Activated CD8-positive, alpha-beta T cell treated with anti-CD3 and anti-CD28 coated beads for 36 hours (primary cell): ENCODE measurements around the gene CCDC179. TPM values are rescaled to one million over a fixed set of nuclear protein-coding genes. Genes with fewer than 3 reads are reported as not detected.

ENCODE experiments used
- ATAC-seq: fragments of 200-7000 bp; cut with Tn5 transposase; one replicate; pipeline ENCODE4 v1.10.0; 2021; ENCODE audit warnings: mild to moderate bottlenecking, moderate library complexity
- CTCF ChIA-PET: fragments of 350-600 bp; sonication (Branson Sonifier 250); formaldehyde crosslinking; loops from one replicate; lab custom pipeline; 2021; ENCODE audit warnings: antibody characterized with exemption; lab: Charles Lee
- POLR2A ChIA-PET: fragments of 350-600 bp; sonication (Branson Sonifier 250); formaldehyde crosslinking; loops from one replicate; lab custom pipeline; 2021; ENCODE audit warnings: antibody characterized with exemption; lab: Charles Lee
- DNase-seq: peaks from one replicate; pipeline ENCODE4 v3.0.0-alpha.2; 2020
- H3K27ac Mint-ChIP-seq: one replicate; pipeline ENCODE4 v1.8.0; 2021; ENCODE audit warnings: mild to moderate bottlenecking, mixed read lengths
- H3K27me3 Mint-ChIP-seq: one replicate; pipeline ENCODE4 v1.8.0; 2021; ENCODE audit warnings: mixed read lengths
- H3K36me3 Mint-ChIP-seq: one replicate; pipeline ENCODE4 v1.8.0; 2021; ENCODE audit warnings: low read depth, mixed read lengths
- H3K4me1 Mint-ChIP-seq: one replicate; pipeline ENCODE4 v1.8.0; 2021; ENCODE audit warnings: low read depth, mixed read lengths
- H3K4me3 Mint-ChIP-seq: one replicate; pipeline ENCODE4 v1.8.0; 2021; ENCODE audit warnings: mild to moderate bottlenecking, moderate library complexity, mixed read lengths
- H3K9me3 Mint-ChIP-seq: one replicate; pipeline ENCODE4 v1.8.0; 2021; ENCODE audit warnings: mixed read lengths
- intact Hi-C: fragments of 100-400 bp; cut with micrococcal nuclease; formaldehyde crosslinking; loops from one replicate; pipeline ENCODE4 v1.10.0; 2022
- total RNA-seq, 2 experiments: library from RNA; stranded (reverse); gene quantifications; one replicate each; pipeline ENCODE4 v1.2.3, GENCODE V29; 2021
- TF ChIP-seq, protein P1 (sequence below): fragments of 200-600 bp; IDR thresholded peaks from one replicate; pipeline ENCODE4 v1.8.0; 2022; ENCODE audit warnings: antibody characterized with exemption, mild to moderate bottlenecking

CCDC179 gene
- total RNA-seq, 2 experiments from 2014 or later = not detected

DNA sequence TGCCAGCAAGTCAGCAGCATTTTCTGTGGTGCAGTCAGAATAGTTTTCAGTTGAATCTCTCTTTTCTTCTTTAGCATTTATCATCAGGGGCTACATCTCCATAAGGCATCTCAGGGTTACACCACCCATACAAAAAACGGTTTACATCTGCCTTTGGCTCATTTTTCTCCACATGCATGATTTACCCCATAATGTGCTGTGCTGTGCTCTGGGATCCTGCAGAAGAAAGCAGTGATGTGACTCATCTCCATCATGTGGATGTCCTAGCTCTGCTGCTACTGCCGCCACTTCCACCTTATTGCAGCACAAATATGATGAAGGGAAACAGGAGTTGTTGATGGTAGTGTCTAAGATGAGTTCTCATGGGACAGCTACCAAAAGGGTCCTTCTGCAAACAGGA lies 30.0 kb upstream of the CCDC179 start:
- intact Hi-C loops = no loop called here
- peaks cover 1% of the 10 kb centered on the region for H3K36me3 Mint-ChIP-seq
- ChIA-PET CTCF (interaction anchor here (2.3 kb wide), 1 partner anchor 15 kb away, joined by 9 read pairs; no protein-coding TSS in a partner anchor), POLR2A (no interaction called here)
- TF ChIP-seq, protein P1, sequence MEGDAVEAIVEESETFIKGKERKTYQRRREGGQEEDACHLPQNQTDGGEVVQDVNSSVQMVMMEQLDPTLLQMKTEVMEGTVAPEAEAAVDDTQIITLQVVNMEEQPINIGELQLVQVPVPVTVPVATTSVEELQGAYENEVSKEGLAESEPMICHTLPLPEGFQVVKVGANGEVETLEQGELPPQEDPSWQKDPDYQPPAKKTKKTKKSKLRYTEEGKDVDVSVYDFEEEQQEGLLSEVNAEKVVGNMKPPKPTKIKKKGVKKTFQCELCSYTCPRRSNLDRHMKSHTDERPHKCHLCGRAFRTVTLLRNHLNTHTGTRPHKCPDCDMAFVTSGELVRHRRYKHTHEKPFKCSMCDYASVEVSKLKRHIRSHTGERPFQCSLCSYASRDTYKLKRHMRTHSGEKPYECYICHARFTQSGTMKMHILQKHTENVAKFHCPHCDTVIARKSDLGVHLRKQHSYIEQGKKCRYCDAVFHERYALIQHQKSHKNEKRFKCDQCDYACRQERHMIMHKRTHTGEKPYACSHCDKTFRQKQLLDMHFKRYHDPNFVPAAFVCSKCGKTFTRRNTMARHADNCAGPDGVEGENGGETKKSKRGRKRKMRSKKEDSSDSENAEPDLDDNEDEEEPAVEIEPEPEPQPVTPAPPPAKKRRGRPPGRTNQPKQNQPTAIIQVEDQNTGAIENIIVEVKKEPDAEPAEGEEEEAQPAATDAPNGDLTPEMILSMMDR = no peak
- no peak for ATAC-seq
- H3K4me3 Mint-ChIP-seq = no peak overlapping the region
- no peaks in the 10 kb centered on the region for H3K4me1 Mint-ChIP-seq
- H3K9me3 Mint-ChIP-seq = peaks cover 1% of the 10 kb centered on the region
- no peak overlapping the region for H3K27ac Mint-ChIP-seq
- H3K27me3 Mint-ChIP-seq = no peaks in the 10 kb centered on the region
- no peak for DNase-seq

DNA sequence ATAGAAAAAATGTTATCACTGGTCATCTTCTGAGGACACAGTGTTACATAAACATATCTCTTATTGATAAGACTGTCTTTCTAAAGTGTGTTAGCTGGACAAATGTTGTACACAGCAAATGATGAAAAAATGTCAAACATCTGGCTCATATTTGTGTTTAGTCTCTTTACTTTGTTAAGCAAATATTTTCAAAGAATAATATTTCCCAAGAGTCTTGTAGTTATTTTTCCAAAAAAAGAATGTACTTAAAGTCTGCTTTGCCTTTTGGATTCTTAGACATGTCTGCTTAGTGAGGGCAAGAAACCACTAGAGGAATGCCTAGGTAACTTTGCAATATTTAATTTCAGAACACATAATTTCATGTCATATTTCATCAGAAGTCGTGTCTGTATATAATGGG lies 23.9 kb upstream of the CCDC179 start:
- H3K27ac Mint-ChIP-seq = no peak overlapping the region
- CTCF ChIA-PET = interaction anchor here (0.9 kb wide), 1 partner anchor 8 kb away, joined by 3 read pairs; no protein-coding TSS in a partner anchor

DNA sequence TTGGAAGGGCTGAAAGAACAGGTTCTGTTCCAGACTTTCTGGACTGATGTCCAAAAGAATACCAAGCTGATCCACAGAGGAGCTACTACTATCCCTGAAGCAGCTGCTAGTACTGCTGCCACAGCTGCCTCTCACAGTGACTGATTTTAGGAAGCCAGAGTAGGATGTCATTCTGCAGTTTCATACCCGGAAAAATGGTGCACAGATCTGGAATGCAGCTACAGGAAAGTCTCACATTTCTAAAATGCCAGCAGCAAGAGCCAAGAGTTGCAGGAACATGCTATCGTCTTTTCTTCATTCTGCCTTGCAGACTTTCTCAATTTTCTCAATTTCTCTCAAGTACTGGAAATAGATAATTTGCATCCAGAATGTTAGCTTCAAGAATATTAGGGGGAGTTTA lies 19.4 kb upstream of the CCDC179 start:
- DNase-seq = no peak
- H3K4me1 Mint-ChIP-seq = no peaks in the 10 kb centered on the region
- H3K27me3 Mint-ChIP-seq = no peaks in the 10 kb centered on the region
- intact Hi-C loops = no loop called here
- POLR2A ChIA-PET = no interaction called here
- H3K4me3 Mint-ChIP-seq = no peak overlapping the region
- H3K36me3 Mint-ChIP-seq = no peaks in the 10 kb centered on the region
- TF ChIP-seq, protein P1 = no peak
- H3K27ac Mint-ChIP-seq = no peak overlapping the region
- ATAC-seq = no peak
- H3K9me3 Mint-ChIP-seq = no peaks in the 10 kb centered on the region
- CTCF ChIA-PET = no interaction called here

More for the DNA sequence above, 23.9 kb upstream of the CCDC179 start:
- POLR2A ChIA-PET = no interaction called here
- ATAC-seq = no peak
- no peak for DNase-seq
- Mint-ChIP-seq H3K27me3 (no peaks in the 10 kb centered on the region), H3K4me3 (no peak overlapping the region), H3K9me3 (no peaks in the 10 kb centered on the region), H3K36me3 (no peaks in the 10 kb centered on the region), H3K4me1 (no peaks in the 10 kb centered on the region)
- TF ChIP-seq, protein P1 = no peak
- intact Hi-C loops = no loop called here

DNA sequence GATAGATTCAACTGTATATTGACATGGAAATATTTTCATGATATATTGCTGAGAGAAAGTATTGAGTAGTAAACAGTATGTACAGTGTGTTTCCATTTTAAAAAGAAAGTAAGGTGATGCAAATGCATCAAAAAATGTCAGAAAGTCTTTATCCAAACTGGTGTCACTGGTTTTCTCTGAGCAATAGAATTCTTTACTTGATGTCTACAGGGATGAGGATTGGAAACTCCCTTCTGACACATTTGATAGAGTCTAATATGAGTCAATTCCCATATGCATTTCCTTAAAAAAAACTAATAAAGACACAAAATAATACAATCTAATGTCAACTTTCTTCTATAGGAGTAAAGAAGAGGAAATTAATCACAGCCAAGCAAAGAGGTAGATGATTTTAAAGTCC lies 18.3 kb upstream of the CCDC179 start:
- Mint-ChIP-seq H3K4me1 (no peaks in the 10 kb centered on the region), H3K27me3 (no peaks in the 10 kb centered on the region), H3K9me3 (no peaks in the 10 kb centered on the region), H3K4me3 (no peak overlapping the region), H3K36me3 (no peaks in the 10 kb centered on the region), H3K27ac (no peak overlapping the region)
- TF ChIP-seq, protein P1 = no peak
- ChIA-PET POLR2A (no interaction called here), CTCF (no interaction called here)
- DNase-seq = no peak
- intact Hi-C loops = no loop called here
- no peak for ATAC-seq

DNA sequence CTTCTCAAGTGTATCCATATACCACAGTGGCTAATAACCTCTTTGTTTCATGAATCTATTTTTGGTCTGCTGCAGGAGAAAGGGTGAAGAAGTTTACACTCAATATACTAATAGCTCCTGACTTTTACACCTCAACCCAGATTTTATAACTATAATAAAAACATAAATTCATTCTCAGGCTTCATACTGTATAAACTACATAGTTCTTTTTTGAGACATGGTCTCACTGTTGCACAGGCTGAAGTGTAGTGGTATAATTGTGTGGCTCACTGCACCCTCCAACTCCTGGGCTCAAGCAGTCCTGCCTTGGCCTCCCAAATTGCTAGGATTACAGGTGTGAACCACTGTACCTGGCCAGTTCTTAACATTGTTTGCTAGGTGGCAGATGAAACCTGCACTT lies 17.8 kb upstream of the CCDC179 start:
- no peaks in the 10 kb centered on the region for H3K27me3 Mint-ChIP-seq
- no peaks in the 10 kb centered on the region for H3K4me1 Mint-ChIP-seq
- no peak for DNase-seq
- POLR2A ChIA-PET = no interaction called here
- CTCF ChIA-PET = no interaction called here
- H3K4me3 Mint-ChIP-seq = no peak overlapping the region
- H3K9me3 Mint-ChIP-seq = no peaks in the 10 kb centered on the region
- TF ChIP-seq, protein P1 = no peak
- H3K27ac Mint-ChIP-seq = no peak overlapping the region
- H3K36me3 Mint-ChIP-seq = no peaks in the 10 kb centered on the region
- ATAC-seq = no peak
- intact Hi-C loops = no loop called here
